BE2C (cell line): ENCODE data around the gene ELP6. TPM values are rescaled to one million over a fixed set of nuclear protein-coding genes. Genes with fewer than 3 reads are reported as not detected.

ENCODE experiments used
- DNase-seq: peaks from one replicate; pipeline ENCODE4 v3.0.0-alpha.2; 2020
- H3K27me3 ChIP-seq: fragments of 250-450 bp; sonication (Bioruptor Pico); 2 replicates; pipeline ENCODE4 v1.5.1; 2020; ENCODE audit warnings: mild to moderate bottlenecking
- H3K36me3 ChIP-seq: fragments of 250-450 bp; sonication (Bioruptor Pico); 2 replicates; pipeline ENCODE4 v1.5.1; 2020; ENCODE audit warnings: mild to moderate bottlenecking
- H3K4me1 ChIP-seq: fragments of 250-450 bp; sonication (Bioruptor Pico); 2 replicates; pipeline ENCODE4 v1.5.1; 2020
- H3K4me3 ChIP-seq: 2 replicates; pipeline ENCODE4 v1.5.1; 2011; ENCODE audit warnings: low read depth, low read length
- H3K9me3 ChIP-seq: fragments of 250-450 bp; sonication (Bioruptor Pico); 2 replicates; pipeline ENCODE4 v1.5.1; 2020
- polyA plus RNA-seq: library from polyadenylated mRNA; unstranded; fragments of >200 nt; gene quantifications from one replicate; pipeline ENCODE4 v1.2.1, GENCODE V29; 2012; ENCODE audit warnings: low read depth, missing spikeins; ENCODE audit not compliant: insufficient read length, insufficient read depth
- TF ChIP-seq, protein P1 (sequence below): IDR thresholded peaks from 2 replicates; pipeline ENCODE4 v1.5.1; 2012; ENCODE audit warnings: mild to moderate bottlenecking, low read depth, low read length

Gene ELP6, protein sequence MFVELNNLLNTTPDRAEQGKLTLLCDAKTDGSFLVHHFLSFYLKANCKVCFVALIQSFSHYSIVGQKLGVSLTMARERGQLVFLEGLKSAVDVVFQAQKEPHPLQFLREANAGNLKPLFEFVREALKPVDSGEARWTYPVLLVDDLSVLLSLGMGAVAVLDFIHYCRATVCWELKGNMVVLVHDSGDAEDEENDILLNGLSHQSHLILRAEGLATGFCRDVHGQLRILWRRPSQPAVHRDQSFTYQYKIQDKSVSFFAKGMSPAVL
- polyA plus RNA-seq, result 19.0 TPM

DNA sequence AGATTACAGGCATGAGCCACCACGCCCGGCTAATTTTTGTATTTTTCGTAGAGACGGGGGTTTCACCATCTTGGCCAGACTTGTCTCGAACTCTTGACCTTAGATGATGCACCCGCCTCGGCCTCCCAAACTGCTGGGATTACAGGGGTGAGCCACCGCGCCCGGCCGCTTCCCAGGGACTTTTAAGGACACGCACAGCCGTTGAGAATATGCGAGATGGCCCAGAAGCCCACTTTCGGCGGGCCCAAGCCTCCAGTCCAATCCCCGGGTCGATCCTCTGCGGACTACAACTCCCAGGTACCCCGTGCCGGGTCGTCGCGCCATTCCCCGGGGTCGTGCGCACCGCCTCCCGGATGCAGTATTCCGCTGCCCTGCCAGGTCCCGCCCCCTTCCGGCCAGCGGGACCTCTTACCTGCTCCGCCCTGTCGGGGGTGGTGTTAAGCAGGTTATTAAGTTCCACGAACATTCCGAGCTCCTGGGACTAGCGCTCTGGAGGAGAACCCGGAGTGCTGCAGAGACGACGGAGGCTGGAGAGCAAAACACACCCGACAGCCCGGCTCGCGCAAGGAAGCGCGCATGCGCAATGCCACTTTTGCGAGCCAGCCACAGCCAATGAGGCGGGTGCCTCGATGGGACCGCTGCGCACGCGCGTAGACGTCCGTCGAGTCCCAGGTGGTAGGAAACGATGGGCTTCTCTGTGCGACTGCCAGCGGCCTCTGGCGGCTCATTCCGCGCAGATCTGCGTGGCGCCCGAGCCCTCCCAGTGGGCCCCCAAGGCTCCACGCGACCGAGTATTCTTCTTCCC, at the start of gene ELP6:
Gene ELP6 (minus strand): TSS at position 588 of the 805 bp plus-strand sequence. CDS start 122 bp downstream, at position 466.
- Histone ChIP-seq H3K9me3 (no peaks in the 10 kb centered on the region), H3K27me3 (no peaks in the 10 kb centered on the region), H3K36me3 (no peaks in the 10 kb centered on the region; the same call in 1 of the 2 replicates), H3K4me1 (no peaks in the 10 kb centered on the region), H3K4me3 (peak within 1 kb of the TSS; percentile 75)
- TF ChIP-seq, protein P1, sequence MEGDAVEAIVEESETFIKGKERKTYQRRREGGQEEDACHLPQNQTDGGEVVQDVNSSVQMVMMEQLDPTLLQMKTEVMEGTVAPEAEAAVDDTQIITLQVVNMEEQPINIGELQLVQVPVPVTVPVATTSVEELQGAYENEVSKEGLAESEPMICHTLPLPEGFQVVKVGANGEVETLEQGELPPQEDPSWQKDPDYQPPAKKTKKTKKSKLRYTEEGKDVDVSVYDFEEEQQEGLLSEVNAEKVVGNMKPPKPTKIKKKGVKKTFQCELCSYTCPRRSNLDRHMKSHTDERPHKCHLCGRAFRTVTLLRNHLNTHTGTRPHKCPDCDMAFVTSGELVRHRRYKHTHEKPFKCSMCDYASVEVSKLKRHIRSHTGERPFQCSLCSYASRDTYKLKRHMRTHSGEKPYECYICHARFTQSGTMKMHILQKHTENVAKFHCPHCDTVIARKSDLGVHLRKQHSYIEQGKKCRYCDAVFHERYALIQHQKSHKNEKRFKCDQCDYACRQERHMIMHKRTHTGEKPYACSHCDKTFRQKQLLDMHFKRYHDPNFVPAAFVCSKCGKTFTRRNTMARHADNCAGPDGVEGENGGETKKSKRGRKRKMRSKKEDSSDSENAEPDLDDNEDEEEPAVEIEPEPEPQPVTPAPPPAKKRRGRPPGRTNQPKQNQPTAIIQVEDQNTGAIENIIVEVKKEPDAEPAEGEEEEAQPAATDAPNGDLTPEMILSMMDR, result peak; percentile 52
- DNase-seq, result peak; percentile 93

DNA sequence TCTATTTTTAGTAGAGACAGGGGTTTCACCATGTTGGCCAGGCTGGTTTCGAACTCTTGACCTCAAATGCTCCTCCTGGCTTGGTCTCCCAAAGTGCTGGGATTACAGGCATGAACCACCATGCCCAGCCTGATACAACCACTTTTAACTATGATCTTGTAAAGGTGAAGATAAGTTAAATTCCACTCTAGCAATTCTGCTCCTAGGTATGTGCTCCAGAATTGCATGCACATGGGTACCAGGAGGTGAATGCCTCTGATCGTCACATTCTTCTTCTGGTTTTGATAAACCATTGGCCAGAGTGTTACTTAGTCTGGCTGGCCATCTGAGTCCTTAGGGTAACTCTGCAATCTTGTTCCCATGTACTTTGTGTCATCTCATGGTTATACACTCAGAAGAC, 42.8 kb upstream of the ELP6 start:
- TF ChIP-seq, protein P1, result no peak
- DNase-seq, result no peak
- no peaks in the 10 kb centered on the region for H3K36me3 ChIP-seq
- no peaks in the 10 kb centered on the region for H3K9me3 ChIP-seq
- H3K27me3 ChIP-seq, result no peaks in the 10 kb centered on the region
- no peak overlapping the region for H3K4me3 ChIP-seq
- no peaks in the 10 kb centered on the region for H3K4me1 ChIP-seq

DNA sequence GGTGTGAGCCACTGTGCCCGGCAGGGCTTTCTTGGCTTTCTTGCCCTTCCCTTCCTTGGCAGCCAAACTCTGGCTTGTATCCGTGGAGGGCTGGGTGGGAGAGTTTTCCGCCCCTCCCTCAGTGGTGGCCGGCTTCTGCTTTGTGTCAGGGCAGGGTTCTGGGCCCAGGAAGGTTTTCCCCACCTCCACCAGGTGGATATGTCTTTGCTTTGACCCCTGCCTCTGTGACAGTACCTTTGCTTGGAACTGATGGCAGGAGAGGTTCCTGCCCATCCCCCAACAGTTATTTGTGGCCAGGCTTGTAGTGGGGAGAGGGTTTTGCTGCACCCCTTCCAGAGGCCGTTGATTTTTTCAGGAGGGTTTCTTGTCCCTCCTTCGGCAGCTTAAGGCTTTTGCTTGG, 40.8 kb upstream of the ELP6 start:
- no peaks in the 10 kb centered on the region for H3K27me3 ChIP-seq
- TF ChIP-seq, protein P1, result no peak

DNA sequence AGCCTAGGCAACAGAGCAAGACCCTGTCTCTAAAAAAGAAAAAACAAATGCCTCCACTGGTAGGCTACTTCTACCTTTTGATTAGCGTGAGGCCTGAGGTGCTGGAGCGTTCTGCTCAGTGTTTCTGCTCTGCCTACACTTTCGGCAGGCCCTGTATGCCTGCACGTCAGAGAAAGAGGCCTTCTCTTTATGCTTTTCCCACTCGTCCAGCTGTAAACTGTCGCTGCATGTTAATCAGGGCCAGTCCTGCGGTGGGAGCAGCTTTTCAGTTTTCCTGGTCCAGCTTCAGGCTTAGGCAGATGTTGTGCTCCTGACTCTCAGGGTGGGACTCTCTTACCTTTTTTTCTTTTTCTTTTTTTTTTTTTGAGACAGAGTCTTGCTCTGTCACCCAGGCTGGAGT, 39.9 kb upstream of the ELP6 start:
- Histone ChIP-seq H3K27me3 (no peaks in the 10 kb centered on the region), H3K36me3 (no peaks in the 10 kb centered on the region), H3K4me3 (no peak overlapping the region), H3K4me1 (no peaks in the 10 kb centered on the region), H3K9me3 (no peaks in the 10 kb centered on the region)
- DNase-seq, result no peak
- TF ChIP-seq, protein P1, result no peak

More for the DNA sequence above, 40.8 kb upstream of the ELP6 start:
- no peak for DNase-seq
- Histone ChIP-seq H3K4me3 (no peak overlapping the region), H3K4me1 (no peaks in the 10 kb centered on the region), H3K36me3 (no peaks in the 10 kb centered on the region), H3K9me3 (no peaks in the 10 kb centered on the region)

DNA sequence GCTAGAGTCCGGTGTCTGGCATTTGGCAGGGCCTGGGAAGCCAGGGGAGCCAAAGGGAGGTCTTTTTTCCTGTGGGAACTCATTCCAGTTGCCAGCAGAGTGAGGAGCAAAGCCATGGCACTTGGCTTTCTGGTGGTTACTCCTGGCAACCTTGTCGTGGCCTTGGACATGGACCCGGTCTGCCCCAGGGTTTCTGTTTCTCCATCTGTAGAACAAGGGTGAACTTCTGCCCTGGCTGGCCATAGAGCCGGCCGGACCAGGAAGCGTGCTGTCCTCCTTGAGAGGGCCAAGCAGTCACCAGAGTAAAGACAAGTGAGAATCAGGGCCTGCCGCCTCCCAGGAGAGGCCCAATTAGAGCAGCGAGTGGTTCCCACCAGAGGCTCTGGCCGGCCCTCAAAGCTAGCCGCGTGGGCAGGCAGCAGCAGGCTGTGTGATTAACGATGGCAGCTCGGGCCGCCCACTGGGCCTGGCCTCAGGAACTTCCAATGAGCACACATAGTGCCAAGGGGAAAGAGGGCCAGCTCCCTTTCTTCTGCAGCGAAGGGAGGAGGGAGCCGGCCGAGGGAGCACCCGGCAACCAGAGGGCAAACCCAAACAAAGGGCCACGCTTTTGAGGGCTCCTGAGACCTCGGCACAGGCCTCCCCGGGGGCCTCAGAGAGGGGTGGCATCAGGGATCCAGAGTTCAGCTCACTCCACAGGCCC, 29.1 kb upstream of the ELP6 start:
- TF ChIP-seq, protein P1, result no peak
- H3K27me3 ChIP-seq, result no peaks in the 10 kb centered on the region
- no peaks in the 10 kb centered on the region for H3K9me3 ChIP-seq
- no peaks in the 10 kb centered on the region for H3K36me3 ChIP-seq
- H3K4me1 ChIP-seq, result no peaks in the 10 kb centered on the region
- no peak overlapping the region for H3K4me3 ChIP-seq
- DNase-seq, result peak; percentile 29
